Measurements from ENCODE around the gene DGKB.

Gene DGKB

DNA sequence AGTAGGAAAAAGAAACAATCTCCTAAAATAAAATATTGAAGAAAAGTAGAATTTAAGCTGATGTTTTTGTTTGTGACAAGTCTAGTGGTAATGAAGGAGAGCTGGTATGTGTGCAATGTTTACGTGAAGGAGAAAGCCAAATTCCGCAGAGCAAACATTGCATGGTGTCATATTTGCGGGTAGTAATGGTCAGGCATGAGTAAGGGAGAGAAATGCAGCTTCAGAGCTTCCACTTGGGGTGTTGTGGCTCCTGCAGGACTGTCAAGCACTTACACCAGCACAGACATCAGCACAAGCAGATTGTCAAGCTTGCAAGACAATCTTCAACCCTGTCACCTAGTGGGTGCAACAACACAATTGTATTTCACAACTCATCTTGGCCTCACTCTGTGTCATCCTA, 776.6 kb downstream of the DGKB start:
- no peak for DNase-seq (ENCODE audit: low read depth in 2 of 2)

DNA sequence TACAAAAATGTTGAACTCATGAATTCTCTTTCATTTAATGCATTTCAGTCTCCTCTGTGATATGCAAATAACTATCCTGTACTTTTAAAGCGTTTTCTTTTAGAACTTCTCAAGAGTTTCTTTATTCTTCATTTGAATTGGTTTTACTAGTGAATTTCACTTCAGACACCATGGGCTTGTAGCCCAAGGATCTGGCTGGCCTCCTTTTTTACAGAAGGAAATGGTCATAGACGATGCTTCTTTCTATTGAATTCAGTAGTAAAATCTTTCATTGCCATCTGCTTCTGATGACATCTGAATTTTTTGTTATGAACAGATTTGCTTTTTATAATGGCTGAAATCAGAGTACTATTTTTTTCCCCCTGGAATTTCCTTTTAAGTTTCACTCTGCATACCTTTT, 777.8 kb downstream of the DGKB start:
- DNase-seq (ENCODE audit: low read depth in 2 of 2), result no peak

DNA sequence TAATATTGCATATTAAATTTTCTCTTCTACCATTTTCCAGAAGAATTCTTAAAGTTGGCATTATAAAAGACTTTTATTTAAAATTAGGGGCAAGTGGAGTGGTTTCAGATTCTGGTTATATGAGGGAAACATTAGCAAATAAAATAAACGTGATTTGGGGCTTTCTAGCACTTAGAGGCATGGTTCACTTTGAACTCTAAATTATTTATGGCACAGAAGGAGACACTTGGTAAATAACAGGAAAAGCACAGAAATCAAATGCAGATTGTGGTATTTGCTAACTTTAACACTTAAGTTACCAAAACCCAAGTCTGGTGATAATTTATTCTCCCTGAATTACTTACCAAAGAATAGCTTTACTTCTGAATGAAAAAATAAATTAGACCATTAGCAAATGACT, 778.6 kb downstream of the DGKB start:
- DNase-seq (ENCODE audit: low read depth in 2 of 2), result no peak

DNA sequence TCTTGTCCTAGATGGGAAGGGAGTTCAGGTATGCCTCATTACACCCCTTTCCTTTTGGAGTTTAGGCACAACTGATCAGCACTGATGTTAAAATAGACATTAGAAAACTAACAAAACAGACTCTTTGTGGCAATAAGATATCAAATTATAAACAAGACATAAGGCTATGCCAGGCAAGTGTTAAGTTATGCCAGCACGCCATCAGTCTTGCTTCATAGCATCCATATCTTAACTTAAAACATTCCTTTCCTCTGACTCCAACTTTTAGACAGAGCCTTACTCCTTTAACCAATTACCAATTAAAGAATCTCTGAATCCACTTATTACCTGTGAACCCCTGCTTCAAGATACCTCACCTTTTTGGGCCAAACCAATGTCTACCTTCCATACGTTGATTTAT, 786.9 kb downstream of the DGKB start:
- DNase-seq (ENCODE audit: low read depth in 2 of 2), result no peak

DNA sequence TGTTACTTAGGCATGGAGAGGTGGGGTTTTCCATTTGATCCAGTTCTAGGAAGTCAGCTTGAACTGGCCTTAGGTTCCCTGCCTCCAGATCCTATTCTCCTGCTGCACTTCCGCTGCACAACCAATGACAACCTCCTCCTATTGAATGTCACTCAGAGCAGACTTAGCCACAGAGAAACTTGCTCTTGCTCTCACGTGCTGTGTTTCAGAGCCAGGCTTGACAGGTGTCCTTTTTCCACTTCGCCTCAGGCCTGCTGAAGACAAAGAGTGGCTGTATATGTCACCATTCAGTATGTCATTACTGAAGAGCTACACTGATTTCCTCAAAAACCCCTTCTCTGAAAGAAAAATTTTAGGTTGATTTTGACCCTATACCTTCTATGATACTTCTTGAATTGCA, 797.7 kb downstream of the DGKB start:
- DNase-seq (ENCODE audit: low read depth in 2 of 2), result no peak

DNA sequence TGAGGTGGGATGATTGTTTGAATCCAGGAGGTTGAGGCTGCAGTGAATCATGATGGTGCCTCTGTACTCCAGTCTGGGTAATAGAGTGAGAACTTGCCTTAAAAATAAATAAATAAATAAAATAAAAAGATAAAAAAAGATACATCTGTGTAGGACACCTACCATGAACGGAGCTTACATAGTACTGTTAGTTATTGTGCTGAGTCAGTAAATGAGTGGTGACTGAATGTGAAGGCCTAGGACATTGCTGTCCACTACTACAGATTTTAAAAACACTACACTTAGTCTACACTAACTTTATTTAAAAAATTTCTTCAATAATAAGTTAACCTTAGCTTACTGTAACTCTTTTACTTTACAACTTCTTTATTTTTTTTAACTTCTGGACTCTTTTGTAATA, 806.4 kb downstream of the DGKB start:
- DNase-seq (ENCODE audit: low read depth in 2 of 2), result no peak

DNA sequence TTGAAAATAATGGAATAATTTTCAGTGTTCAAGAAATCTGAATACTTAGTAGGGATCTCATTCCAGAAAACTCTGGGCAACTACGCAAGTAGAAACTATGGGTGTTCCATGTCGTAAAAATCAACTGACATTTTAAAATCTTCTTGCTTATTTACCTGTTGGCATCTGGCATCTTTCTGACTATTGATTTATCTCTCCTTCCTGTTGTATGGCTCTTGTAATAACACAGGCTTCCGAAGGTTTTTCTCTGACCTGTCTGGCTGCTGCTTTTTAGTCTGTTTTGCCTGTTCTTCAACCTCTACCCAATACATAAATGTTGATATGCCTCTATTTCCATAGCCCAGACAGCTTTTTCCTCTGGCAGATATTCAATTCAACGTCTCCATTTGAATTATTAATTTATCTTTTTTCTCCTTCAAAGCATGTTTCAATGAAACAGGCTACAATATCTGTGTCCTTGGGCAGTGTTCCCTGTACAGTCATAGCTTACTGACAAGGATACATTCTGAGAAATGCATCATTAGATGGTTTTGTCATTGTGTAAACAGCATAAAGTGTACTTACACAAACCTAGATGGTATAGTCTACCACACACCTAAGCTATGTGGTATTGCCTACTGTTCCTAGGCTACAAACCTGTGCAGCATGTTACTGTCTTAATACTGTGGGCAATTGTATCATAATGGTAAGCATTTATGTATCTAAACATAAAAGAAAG, 807.2 kb downstream of the DGKB start:
- DNase-seq (ENCODE audit: low read depth in 2 of 2), result no peak
